GM21825 (cell line): ENCODE measurements around the gene METTL2B.
"Not testable (repeated sequence)": the region's sequence is repeated elsewhere in the genome, so short reads cannot be mapped to it uniquely, and the experiment has no call there.

ENCODE experiments used
- ATAC-seq: cut with Tn5 transposase; IDR thresholded peaks from one replicate; pipeline ENCODE4 v1.9.1; 2021; ENCODE audit warnings: mild to moderate bottlenecking, moderate library complexity; ENCODE audit not compliant: unreplicated experiment

METTL2B gene

GRCh38 chr7:128454808-128455542 is 21.6 kb upstream of the METTL2B start:
- no peak for ATAC-seq

- ATAC-seq = peak; percentile 77
Observed at GRCh38 chr7:128455543-128456254, 20.8 kb upstream of the METTL2B start, which contains the start of gene HILPDA. Gene HILPDA, plus strand, starts transcription at chr7:128455878. Its CDS starts 1,391 bp downstream, at chr7:128457269.

- ATAC-seq = no peak
Observed at GRCh38 chr7:128456255-128456725, 20.3 kb upstream of the METTL2B start.

GRCh38 chr7:128457385-128457784 is 19.2 kb upstream of the METTL2B start:
- ATAC-seq = not testable (repeated sequence)

- ATAC-seq = peak; percentile 12
Observed at GRCh38 chr7:128458956-128459355, 17.6 kb upstream of the METTL2B start.

- peak; percentile 39 for ATAC-seq
Observed at GRCh38 chr7:128459394-128459878, 17.1 kb upstream of the METTL2B start.

GRCh38 chr7:128462460-128462859 is 14.1 kb upstream of the METTL2B start:
- ATAC-seq = no peak

GRCh38 chr7:128463345-128463744 is 13.2 kb upstream of the METTL2B start:
- ATAC-seq = not testable (repeated sequence)

GRCh38 chr7:128463933-128464332 is 12.6 kb upstream of the METTL2B start:
- ATAC-seq = not testable (repeated sequence)

GRCh38 chr7:128466871-128467270 is 9.7 kb upstream of the METTL2B start:
- ATAC-seq = not testable (repeated sequence)

GRCh38 chr7:128477336-128477690 is 765 bp downstream of the METTL2B start:
- ATAC-seq = not testable (repeated sequence)

GRCh38 chr7:128479082-128479481 is 2.5 kb downstream of the METTL2B start:
- not testable (repeated sequence) for ATAC-seq

GRCh38 chr7:128488134-128488533 is 11.6 kb downstream of the METTL2B start:
- ATAC-seq = not testable (repeated sequence)

GRCh38 chr7:128497405-128497804 is 20.9 kb downstream of the METTL2B start:
- no peak for ATAC-seq

GRCh38 chr7:128505416-128505815 is 28.9 kb downstream of the METTL2B start:
- ATAC-seq = not testable (repeated sequence)

GRCh38 chr7:128506819-128507218 is 30.3 kb downstream of the METTL2B start:
- peak; percentile 44 for ATAC-seq

- ATAC-seq = peak; percentile 59
Observed at GRCh38 chr7:128507321-128507993, 30.9 kb downstream of the METTL2B start.

- ATAC-seq = not testable (repeated sequence)
Observed at GRCh38 chr7:128511692-128512091, 35.1 kb downstream of the METTL2B start.

GRCh38 chr7:128515232-128515631 is 38.7 kb downstream of the METTL2B start:
- not testable (repeated sequence) for ATAC-seq

GRCh38 chr7:128517023-128517422 is 40.5 kb downstream of the METTL2B start:
- ATAC-seq = not testable (repeated sequence)
